Progenitor cell of endocrine pancreas (in vitro differentiated cells): ENCODE results near the gene PLD1. TPM values are rescaled to one million over a fixed set of nuclear protein-coding genes. Genes with fewer than 3 reads are reported as not detected.

Source experiments
- DNase-seq: peaks from one replicate; pipeline ENCODE4 v3.0.0; 2021; ENCODE audit warnings: low spot score; ENCODE audit not compliant: unreplicated experiment
- H3K27ac Mint-ChIP-seq: 2 replicates; pipeline ENCODE4 v1.8.0; 2021; ENCODE audit warnings: mild to moderate bottlenecking, moderate library complexity, mixed read lengths
- H3K27me3 Mint-ChIP-seq: 2 replicates; pipeline ENCODE4 v1.8.0; 2021; ENCODE audit warnings: mixed read lengths
- H3K36me3 Mint-ChIP-seq: 2 replicates; pipeline ENCODE4 v1.8.0; 2022; ENCODE audit warnings: mixed read lengths; ENCODE audit not compliant: insufficient read depth
- H3K4me1 Mint-ChIP-seq: 2 replicates; pipeline ENCODE4 v1.8.0; 2021; ENCODE audit warnings: low read depth, mixed read lengths
- H3K4me3 Mint-ChIP-seq: 2 replicates; pipeline ENCODE4 v1.8.0; 2021; ENCODE audit warnings: low read depth, mild to moderate bottlenecking, moderate library complexity, mixed read lengths
- H3K9me3 Mint-ChIP-seq: 2 replicates; pipeline ENCODE4 v1.8.0; 2021; ENCODE audit warnings: low read depth, mixed read lengths
- CTCF ChIP-seq: fragments of 200-600 bp; sonication (generic); IDR thresholded peaks from one replicate; pipeline ENCODE4 v1.5.0; 2021; ENCODE audit warnings: antibody characterized with exemption, mild to moderate bottlenecking; ENCODE audit not compliant: unreplicated experiment
- total RNA-seq: library from RNA; stranded (reverse); gene quantifications from 2 replicates; pipeline ENCODE4 v1.2.1, GENCODE V29; 2021

The PLD1 gene
- total RNA-seq, 1 donor from 2014 or later: 143 TPM

GRCh38 chr3:171607452-171607851, 202.8 kb downstream of the PLD1 start:
- no peak for TF ChIP-seq CTCF

GRCh38 chr3:171606151-171606751, 204.0 kb downstream of the PLD1 start:
- H3K4me1 Mint-ChIP-seq: peaks cover 3% of the 10 kb centered on the region
- TF ChIP-seq CTCF: no peak
- peaks cover 25% of the 10 kb centered on the region for H3K36me3 Mint-ChIP-seq
- H3K4me3 Mint-ChIP-seq: no peak overlapping the region
- no peaks in the 10 kb centered on the region for H3K27me3 Mint-ChIP-seq
- no peak overlapping the region for H3K27ac Mint-ChIP-seq
- no peak for DNase-seq
- no peaks in the 10 kb centered on the region for H3K9me3 Mint-ChIP-seq

More at GRCh38 chr3:171607452-171607851, 202.8 kb downstream of the PLD1 start:
- Mint-ChIP-seq H3K27ac (no peak overlapping the region), H3K4me3 (no peak overlapping the region), H3K36me3 (peaks cover 21% of the 10 kb centered on the region), H3K9me3 (no peaks in the 10 kb centered on the region), H3K4me1 (peaks cover 3% of the 10 kb centered on the region), H3K27me3 (no peaks in the 10 kb centered on the region)
- DNase-seq: no peak

- TF ChIP-seq CTCF: no peak
- H3K9me3 Mint-ChIP-seq: no peaks in the 10 kb centered on the region
- H3K27ac Mint-ChIP-seq: no peak overlapping the region
- no peak overlapping the region for H3K4me3 Mint-ChIP-seq
- no peak for DNase-seq
- peaks cover 19% of the 10 kb centered on the region for H3K36me3 Mint-ChIP-seq
- H3K4me1 Mint-ChIP-seq: peaks cover 3% of the 10 kb centered on the region
- no peaks in the 10 kb centered on the region for H3K27me3 Mint-ChIP-seq
These were observed 205.9 kb downstream of the PLD1 start for GRCh38 chr3:171604370-171604769.

GRCh38 chr3:171602072-171602471, 208.2 kb downstream of the PLD1 start:
- H3K4me1 Mint-ChIP-seq: no peaks in the 10 kb centered on the region
- DNase-seq: no peak
- no peak overlapping the region for H3K4me3 Mint-ChIP-seq
- TF ChIP-seq CTCF: no peak
- H3K9me3 Mint-ChIP-seq: no peaks in the 10 kb centered on the region
- no peaks in the 10 kb centered on the region for H3K27me3 Mint-ChIP-seq
- peaks cover 25% of the 10 kb centered on the region for H3K36me3 Mint-ChIP-seq
- no peak overlapping the region for H3K27ac Mint-ChIP-seq

GRCh38 chr3:171600030-171600429, 210.3 kb downstream of the PLD1 start:
- Mint-ChIP-seq H3K4me1 (no peaks in the 10 kb centered on the region), H3K9me3 (no peaks in the 10 kb centered on the region), H3K27me3 (no peaks in the 10 kb centered on the region), H3K36me3 (peaks cover 18% of the 10 kb centered on the region), H3K4me3 (no peak overlapping the region), H3K27ac (no peak overlapping the region)
- DNase-seq: no peak
- no peak for TF ChIP-seq CTCF
